ENCODE data around the gene CDC6. TPM values are rescaled to one million over a fixed set of nuclear protein-coding genes. Genes with fewer than 3 reads are reported as not detected.

Gene CDC6
- total and polyA plus RNA-seq, 2 of the 8 experiments (the other 6 are each of a cell fraction or from before 2014, with no cell fraction given), result 50.5 to 140 TPM

GRCh38 chr17:40335620-40336019 is 47.9 kb downstream of the CDC6 start:
- Histone ChIP-seq H4K91ac (replicated peaks; ENCODE audit: insufficient read length, low read length) (no peak overlapping the region), H4K8ac (ENCODE audit: extremely low read depth, insufficient read depth, low read length) (no peak overlapping the region; the same call in 1 of the 2 replicates), H3K79me1 (ENCODE audit: low read depth, low read length) (no peaks in the 10 kb centered on the region), H3K4me3 (ENCODE audit: extremely low read depth in 1 of 4, insufficient read depth in 2 of 4, low read depth in 3 of 4, low read length in 4 of 4) (no peak overlapping the region), H2BK5ac (ENCODE audit: low read depth, low read length) (no peak overlapping the region), H2BK12ac (ENCODE audit: low read depth, low read length) (no peak overlapping the region), H3K4me2 (ENCODE audit: insufficient read depth in 1 of 2, low read depth in 2 of 2, low read length in 2 of 2) (no peak overlapping the region), H3K23me2 (ENCODE audit: low read depth, low read length) (no peaks in the 10 kb centered on the region), H3K27me3 (replicated peaks in 1 of 4; ENCODE audit: control insufficient read depth in 3 of 4, extremely low read depth in 1 of 4, insufficient read depth in 3 of 4, low read length in 3 of 4) (peaks cover 5 to 40% (median 24%) of the 10 kb centered on the region in 4 experiments), H3K27ac (ENCODE audit: low read depth, low read length) (no peak overlapping the region), H3K4me1 (replicated peaks in 1 of 4; ENCODE audit: control insufficient read depth in 3 of 4, insufficient read depth in 4 of 4, low read length in 3 of 4) (peaks cover 0 to 3% (median 0%) of the 10 kb centered on the region in 4 experiments; a peak in 3 of 7 replicates), H3K9me3 (ENCODE audit: insufficient read depth in 2 of 2, low read depth in 1 of 2, low read length in 1 of 2) (no peaks in the 10 kb centered on the region), H3K14ac (ENCODE audit: insufficient read length) (no peak overlapping the region), H3K4ac (replicated peaks; ENCODE audit: insufficient read length, low read depth, low read length) (no peak overlapping the region), H3K79me2 (ENCODE audit: control insufficient read depth in 1 of 2, insufficient read depth in 2 of 2, low read length in 2 of 2) (no peaks in the 10 kb centered on the region), H3K56ac (replicated peaks; ENCODE audit: insufficient read length, low read depth, low read length) (no peak overlapping the region), H3K23ac (ENCODE audit: insufficient read length) (no peak overlapping the region), H2AK5ac (ENCODE audit: low read depth, low read length) (no peak overlapping the region), H2BK120ac (replicated peaks; ENCODE audit: low read depth, low read length) (no peak overlapping the region), H4K5ac (ENCODE audit: insufficient read length, low read depth, low read length) (no peak overlapping the region), H2AFZ (ENCODE audit: low read length) (no peak overlapping the region), H4K20me1 (replicated peaks in 1 of 2; ENCODE audit: control insufficient read depth in 1 of 2, insufficient read depth in 2 of 2, low read length in 2 of 2) (peaks cover 14 to 24% of the 10 kb centered on the region in 2 experiments), H3K36me3 (ENCODE audit: control insufficient read depth in 2 of 4, insufficient read depth in 4 of 4, low read length in 3 of 4) (no peaks in the 10 kb centered on the region), H3K9ac (replicated peaks in 1 of 4; ENCODE audit: extremely low read depth in 1 of 4, low read depth in 3 of 4, low read length in 3 of 4) (no peak overlapping the region), H2BK15ac (ENCODE audit: low read length) (no peak overlapping the region), H2BK20ac (ENCODE audit: low read length) (no peak overlapping the region), H3K18ac (ENCODE audit: extremely low read depth, low read length) (no peak overlapping the region)
- TF ChIP-seq EZH2 (IDR thresholded peaks at IDR 0.05; ENCODE audit: low read depth, low read length, severe bottlenecking) (no peak), CEBPB (IDR thresholded peaks at IDR 0.05; ENCODE audit: low read depth, low read length) (no peak), CTCF (IDR thresholded peaks at IDR 0.05; ENCODE audit: control extremely low read depth in 1 of 3, insufficient read depth in 1 of 3, low read depth in 1 of 3, low read length in 3 of 3) (no peak), RNF2 (IDR thresholded peaks at IDR 0.05; ENCODE audit: borderline replicate concordance, low read depth, low read length, missing control alignments, poor library complexity, severe bottlenecking) (no peak), SP1 (IDR thresholded peaks at IDR 0.05; ENCODE audit: low read depth, low read length) (no peak), TAF1 (IDR thresholded peaks at IDR 0.05; ENCODE audit: low read depth, low read length) (no peak), GABPA (IDR thresholded peaks at IDR 0.05; ENCODE audit: borderline replicate concordance, insufficient read depth, low read length) (no peak), PHF8 (conservative IDR thresholded peaks at IDR 0.05; ENCODE audit: low read depth, low read length) (no peak)
- DNase-seq (ENCODE audit: low read depth in 1 of 2, low spot score in 2 of 2), result no peak
- ChIA-PET CTCF (ENCODE audit: partially characterized antibody) (interaction anchor here (0.6 to 39.2 kb wide), 4 partner anchors 18 to 169 kb away, joined by 4 to 1198 read pairs (median 40); partner anchors contain the start of genes GJD3 and RARA), POLR2A (ENCODE audit: partially characterized antibody) (interaction anchor here (1.1 to 1.9 kb wide), 2 partner anchors 9 to 15 kb away, joined by 3 to 6 read pairs; no protein-coding TSS in a partner anchor)
- WGBS, 2 experiments (ENCODE audit: extremely low coverage in 1 of 2, insufficient coverage in 1 of 2, insufficient read length in 1 of 2, insufficient replicate concordance in 2 of 2, low coverage in 1 of 2, low lambda C conversion rate in 2 of 2, missing lambda C conversion rate in 1 of 2), result 96% methylated on average over 8 of the region's 8 CpGs; no CpG with 5 or more reads in 1 of the 2 experiments
- FAIRE-seq, result no peak
